ENCODE data around the gene RTCB.
A peak's percentile ranks its signal among the peaks of the same experiment; 100 is the strongest.
"Not testable (repeated sequence)": the region's sequence is repeated elsewhere in the genome, so short reads cannot be mapped to it uniquely, and the experiment has no call there.

The RTCB gene

GRCh38 chr22:32364210-32364609, 47.8 kb downstream of the RTCB start:
- Histone ChIP-seq H3K9me3 (ENCODE audit: control insufficient read depth in 1 of 2, low read length in 2 of 2) (no peaks in the 10 kb centered on the region), H3K36me3 (ENCODE audit: control insufficient read depth in 1 of 2, insufficient read depth in 2 of 2, low read length in 2 of 2) (no peaks in the 10 kb centered on the region)

GRCh38 chr22:32361257-32361656, 50.8 kb downstream of the RTCB start:
- no peak overlapping the region for H3K9ac ChIP-seq (ENCODE audit: low read depth in 1 of 2, low read length in 2 of 2)
- H3K9me3 ChIP-seq (ENCODE audit: control insufficient read depth in 1 of 2, low read length in 2 of 2), result no peaks in the 10 kb centered on the region
- no peak overlapping the region for H3K27ac ChIP-seq (ENCODE audit: low read depth, low read length)
- H3K4me1 ChIP-seq (ENCODE audit: control insufficient read depth in 1 of 2, insufficient read depth in 2 of 2, low read length in 2 of 2), result peaks cover 5 to 6% of the 10 kb centered on the region in 2 donors
- H3K27me3 ChIP-seq (ENCODE audit: control insufficient read depth in 1 of 2, insufficient read depth in 2 of 2, low read length in 2 of 2), result no peaks in the 10 kb centered on the region
- no peak overlapping the region for H3K4me3 ChIP-seq (ENCODE audit: low read depth in 1 of 2, low read length in 2 of 2)
- H3K36me3 ChIP-seq (ENCODE audit: control insufficient read depth in 1 of 2, insufficient read depth in 2 of 2, low read length in 2 of 2), result no peaks in the 10 kb centered on the region

More at GRCh38 chr22:32364210-32364609, 47.8 kb downstream of the RTCB start:
- H3K27me3 ChIP-seq (ENCODE audit: control insufficient read depth in 1 of 2, insufficient read depth in 2 of 2, low read length in 2 of 2), result no peaks in the 10 kb centered on the region
- H3K4me3 ChIP-seq (ENCODE audit: low read depth in 1 of 2, low read length in 2 of 2), result peak overlapping the region in 1 of 2 donors; percentile 40
- H3K27ac ChIP-seq (ENCODE audit: low read depth, low read length), result no peak overlapping the region
- peaks cover 5 to 6% of the 10 kb centered on the region in 2 donors for H3K4me1 ChIP-seq (ENCODE audit: control insufficient read depth in 1 of 2, insufficient read depth in 2 of 2, low read length in 2 of 2)
- H3K9ac ChIP-seq (ENCODE audit: low read depth in 1 of 2, low read length in 2 of 2), result peak overlapping the region in 1 of 2 donors; percentile 18

- H3K27me3 ChIP-seq (ENCODE audit: control insufficient read depth in 1 of 2, insufficient read depth in 2 of 2, low read length in 2 of 2); H3K9me3 ChIP-seq (ENCODE audit: control insufficient read depth in 1 of 2, low read length in 2 of 2); H3K4me3 ChIP-seq (ENCODE audit: low read depth in 1 of 2, low read length in 2 of 2); H3K27ac ChIP-seq (ENCODE audit: low read depth, low read length); H3K4me1 ChIP-seq (ENCODE audit: control insufficient read depth in 1 of 2, insufficient read depth in 2 of 2, low read length in 2 of 2); H3K36me3 ChIP-seq (ENCODE audit: control insufficient read depth in 1 of 2, insufficient read depth in 2 of 2, low read length in 2 of 2); H3K9ac ChIP-seq (ENCODE audit: low read depth in 1 of 2, low read length in 2 of 2): not testable (repeated sequence)
Observed at GRCh38 chr22:32360096-32360495, 52.0 kb downstream of the RTCB start.

- not testable (repeated sequence) for H3K9ac ChIP-seq (ENCODE audit: low read depth in 1 of 2, low read length in 2 of 2); H3K9me3 ChIP-seq (ENCODE audit: control insufficient read depth in 1 of 2, low read length in 2 of 2); H3K36me3 ChIP-seq (ENCODE audit: control insufficient read depth in 1 of 2, insufficient read depth in 2 of 2, low read length in 2 of 2); H3K4me3 ChIP-seq (ENCODE audit: low read depth in 1 of 2, low read length in 2 of 2); H3K4me1 ChIP-seq (ENCODE audit: control insufficient read depth in 1 of 2, insufficient read depth in 2 of 2, low read length in 2 of 2); H3K27ac ChIP-seq (ENCODE audit: low read depth, low read length); H3K27me3 ChIP-seq (ENCODE audit: control insufficient read depth in 1 of 2, insufficient read depth in 2 of 2, low read length in 2 of 2)
Observed at GRCh38 chr22:32357567-32357966, 54.5 kb downstream of the RTCB start, which contains the start of gene RFPL3. Gene RFPL3 (plus strand): TSS chr22:32357867. CDS start chr22:32358072, 205 bp downstream.

- H3K9ac ChIP-seq (ENCODE audit: low read depth in 1 of 2, low read length in 2 of 2), result no peak overlapping the region
- H3K27me3 ChIP-seq (ENCODE audit: control insufficient read depth in 1 of 2, insufficient read depth in 2 of 2, low read length in 2 of 2), result no peaks in the 10 kb centered on the region
- H3K9me3 ChIP-seq (ENCODE audit: control insufficient read depth in 1 of 2, low read length in 2 of 2), result no peaks in the 10 kb centered on the region
- no peak overlapping the region for H3K4me3 ChIP-seq (ENCODE audit: low read depth in 1 of 2, low read length in 2 of 2)
- no peaks in the 10 kb centered on the region for H3K4me1 ChIP-seq (ENCODE audit: control insufficient read depth in 1 of 2, insufficient read depth in 2 of 2, low read length in 2 of 2)
- no peaks in the 10 kb centered on the region for H3K36me3 ChIP-seq (ENCODE audit: control insufficient read depth in 1 of 2, insufficient read depth in 2 of 2, low read length in 2 of 2)
- H3K27ac ChIP-seq (ENCODE audit: low read depth, low read length), result no peak overlapping the region
Observed at GRCh38 chr22:32355760-32356159, 56.3 kb downstream of the RTCB start.

GRCh38 chr22:32354360-32355351, 57.4 kb downstream of the RTCB start:
- H3K4me1 ChIP-seq (ENCODE audit: control insufficient read depth in 1 of 2, insufficient read depth in 2 of 2, low read length in 2 of 2), result no peaks in the 10 kb centered on the region
- no peak overlapping the region for H3K27ac ChIP-seq (ENCODE audit: low read depth, low read length)
- H3K36me3 ChIP-seq (ENCODE audit: control insufficient read depth in 1 of 2, insufficient read depth in 2 of 2, low read length in 2 of 2), result no peaks in the 10 kb centered on the region
- no peak overlapping the region for H3K9ac ChIP-seq (ENCODE audit: low read depth in 1 of 2, low read length in 2 of 2)
- no peaks in the 10 kb centered on the region for H3K27me3 ChIP-seq (ENCODE audit: control insufficient read depth in 1 of 2, insufficient read depth in 2 of 2, low read length in 2 of 2)
- H3K9me3 ChIP-seq (ENCODE audit: control insufficient read depth in 1 of 2, low read length in 2 of 2), result no peaks in the 10 kb centered on the region
- H3K4me3 ChIP-seq (ENCODE audit: low read depth in 1 of 2, low read length in 2 of 2), result no peak overlapping the region

- no peaks in the 10 kb centered on the region for H3K27me3 ChIP-seq (ENCODE audit: control insufficient read depth in 1 of 2, insufficient read depth in 2 of 2, low read length in 2 of 2)
- H3K9ac ChIP-seq (ENCODE audit: low read depth in 1 of 2, low read length in 2 of 2), result no peak overlapping the region
- H3K27ac ChIP-seq (ENCODE audit: low read depth, low read length), result no peak overlapping the region
- H3K4me3 ChIP-seq (ENCODE audit: low read depth in 1 of 2, low read length in 2 of 2), result no peak overlapping the region
- no peaks in the 10 kb centered on the region for H3K36me3 ChIP-seq (ENCODE audit: control insufficient read depth in 1 of 2, insufficient read depth in 2 of 2, low read length in 2 of 2)
- no peaks in the 10 kb centered on the region for H3K9me3 ChIP-seq (ENCODE audit: control insufficient read depth in 1 of 2, low read length in 2 of 2)
- no peaks in the 10 kb centered on the region for H3K4me1 ChIP-seq (ENCODE audit: control insufficient read depth in 1 of 2, insufficient read depth in 2 of 2, low read length in 2 of 2)
Observed at GRCh38 chr22:32353840-32354239, 58.2 kb downstream of the RTCB start.

- Histone ChIP-seq H3K4me1 (ENCODE audit: control insufficient read depth in 1 of 2, insufficient read depth in 2 of 2, low read length in 2 of 2) (peaks cover 0 to under 1% of the 10 kb centered on the region in 2 donors), H3K9ac (ENCODE audit: low read depth in 1 of 2, low read length in 2 of 2) (no peak overlapping the region), H3K36me3 (ENCODE audit: control insufficient read depth in 1 of 2, insufficient read depth in 2 of 2, low read length in 2 of 2) (no peaks in the 10 kb centered on the region), H3K27me3 (ENCODE audit: control insufficient read depth in 1 of 2, insufficient read depth in 2 of 2, low read length in 2 of 2) (no peaks in the 10 kb centered on the region), H3K4me3 (ENCODE audit: low read depth in 1 of 2, low read length in 2 of 2) (no peak overlapping the region), H3K9me3 (ENCODE audit: control insufficient read depth in 1 of 2, low read length in 2 of 2) (no peaks in the 10 kb centered on the region), H3K27ac (ENCODE audit: low read depth, low read length) (no peak overlapping the region)
Observed at GRCh38 chr22:32353292-32353691, 58.8 kb downstream of the RTCB start.

- Histone ChIP-seq H3K36me3 (ENCODE audit: control insufficient read depth in 1 of 2, insufficient read depth in 2 of 2, low read length in 2 of 2) (no peaks in the 10 kb centered on the region), H3K9me3 (ENCODE audit: control insufficient read depth in 1 of 2, low read length in 2 of 2) (no peaks in the 10 kb centered on the region), H3K4me1 (ENCODE audit: control insufficient read depth in 1 of 2, insufficient read depth in 2 of 2, low read length in 2 of 2) (peaks cover 0 to 6% of the 10 kb centered on the region in 2 donors), H3K9ac (ENCODE audit: low read depth in 1 of 2, low read length in 2 of 2) (no peak overlapping the region), H3K27ac (ENCODE audit: low read depth, low read length) (no peak overlapping the region), H3K27me3 (ENCODE audit: control insufficient read depth in 1 of 2, insufficient read depth in 2 of 2, low read length in 2 of 2) (no peaks in the 10 kb centered on the region), H3K4me3 (ENCODE audit: low read depth in 1 of 2, low read length in 2 of 2) (no peak overlapping the region)
Observed at GRCh38 chr22:32352681-32353080, 59.4 kb downstream of the RTCB start.

GRCh38 chr22:32351875-32352274, 60.2 kb downstream of the RTCB start:
- not testable (repeated sequence) for H3K36me3 ChIP-seq (ENCODE audit: control insufficient read depth in 1 of 2, insufficient read depth in 2 of 2, low read length in 2 of 2); H3K4me1 ChIP-seq (ENCODE audit: control insufficient read depth in 1 of 2, insufficient read depth in 2 of 2, low read length in 2 of 2); H3K27ac ChIP-seq (ENCODE audit: low read depth, low read length); H3K27me3 ChIP-seq (ENCODE audit: control insufficient read depth in 1 of 2, insufficient read depth in 2 of 2, low read length in 2 of 2); H3K9me3 ChIP-seq (ENCODE audit: control insufficient read depth in 1 of 2, low read length in 2 of 2); H3K9ac ChIP-seq (ENCODE audit: low read depth in 1 of 2, low read length in 2 of 2); H3K4me3 ChIP-seq (ENCODE audit: low read depth in 1 of 2, low read length in 2 of 2)
